HG03139 (cell line): ENCODE results near the gene ZNF132.

Experiments used
- ATAC-seq: cut with Tn5 transposase; IDR thresholded peaks from one replicate; pipeline ENCODE4 v1.9.1; 2021; ENCODE audit not compliant: unreplicated experiment

Gene ZNF132

DNA sequence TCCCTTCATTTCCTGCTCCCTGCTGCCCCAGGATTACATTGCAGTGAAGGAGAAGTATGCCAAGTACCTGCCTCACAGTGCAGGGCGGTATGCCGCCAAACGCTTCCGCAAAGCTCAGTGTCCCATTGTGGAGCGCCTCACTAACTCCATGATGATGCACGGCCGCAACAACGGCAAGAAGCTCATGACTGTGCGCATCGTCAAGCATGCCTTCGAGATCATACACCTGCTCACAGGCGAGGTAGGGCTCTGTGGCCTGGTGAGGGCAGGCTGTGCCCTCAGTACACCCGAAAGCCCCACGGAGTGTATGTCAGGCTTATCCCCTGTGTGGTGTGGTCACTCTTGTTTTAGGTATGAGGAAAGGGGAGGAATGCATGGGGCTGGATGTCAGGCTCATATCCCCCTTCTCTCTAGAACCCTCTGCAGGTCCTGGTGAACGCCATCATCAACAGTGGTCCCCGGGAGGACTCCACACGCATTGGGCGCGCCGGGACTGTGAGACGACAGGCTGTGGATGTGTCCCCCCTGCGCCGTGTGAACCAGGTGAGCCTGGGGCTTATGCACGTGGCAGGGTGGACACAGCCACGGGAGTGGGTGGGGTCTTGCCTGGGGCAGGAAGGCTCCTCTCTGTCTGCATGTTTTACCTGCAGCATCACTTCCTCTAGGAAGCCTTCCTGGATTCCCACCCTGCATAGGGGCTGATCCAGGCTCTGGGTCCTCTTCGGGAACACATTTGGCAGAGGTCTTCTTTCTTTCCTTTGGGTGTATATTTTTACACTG is 46.8 kb downstream of the ZNF132 start:
- ATAC-seq, result no peak

DNA sequence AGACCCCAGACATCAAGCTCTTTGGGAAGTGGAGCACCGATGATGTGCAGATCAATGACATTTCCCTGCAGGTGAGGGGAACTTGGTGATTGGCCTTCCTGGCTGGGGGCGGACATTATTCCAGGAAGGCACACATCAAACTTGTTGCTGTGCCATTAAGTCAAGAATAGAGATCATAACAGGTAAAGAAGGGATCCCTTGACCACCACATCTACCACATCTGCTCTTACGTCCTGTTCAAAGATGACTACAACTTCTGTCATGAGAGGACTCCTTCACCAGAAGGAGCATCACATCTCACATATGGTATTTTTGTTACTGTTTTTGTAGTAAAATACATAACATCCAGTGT is 51.8 kb downstream of the ZNF132 start:
- no peak for ATAC-seq

DNA sequence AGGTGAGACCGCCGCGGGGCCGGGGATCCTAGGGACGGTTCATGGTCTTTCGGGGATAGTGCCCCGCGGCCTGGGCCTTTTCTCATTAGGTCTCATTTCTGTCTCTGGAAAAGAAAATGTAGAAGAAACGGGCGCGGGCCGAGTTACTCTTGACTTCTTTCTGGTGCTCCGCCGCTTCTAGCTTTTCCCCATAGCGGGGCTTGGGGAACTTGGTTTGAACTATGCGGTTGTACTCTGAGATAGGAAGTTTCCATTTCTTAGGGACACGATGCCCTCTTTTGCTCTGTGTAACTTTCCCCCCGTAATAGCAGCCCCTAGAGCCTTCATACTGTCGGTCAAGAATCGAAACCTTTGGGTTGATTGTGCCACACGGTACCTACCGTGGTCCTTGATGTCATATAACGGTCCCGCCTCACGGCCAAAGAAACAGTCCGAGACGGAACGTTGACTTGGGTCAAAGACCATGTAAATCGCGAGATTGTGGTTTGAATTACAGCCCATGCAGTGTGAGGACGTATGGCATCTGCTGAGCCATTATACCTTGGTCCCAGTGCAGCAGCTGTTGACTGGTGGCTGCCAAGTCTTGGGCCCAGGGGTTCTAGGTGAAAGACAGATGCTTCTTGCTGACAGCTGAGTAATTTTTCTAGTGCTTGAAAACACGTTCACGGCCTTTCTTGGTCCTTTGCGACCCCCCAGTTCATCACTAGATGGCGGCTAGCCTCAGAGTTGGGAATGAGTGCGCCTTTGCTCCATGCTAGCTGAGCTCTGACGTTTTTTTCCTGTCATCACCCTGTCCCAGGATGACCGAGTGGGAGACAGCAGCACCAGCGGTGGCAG is 52.4 kb downstream of the ZNF132 start:
- no peak for ATAC-seq

DNA sequence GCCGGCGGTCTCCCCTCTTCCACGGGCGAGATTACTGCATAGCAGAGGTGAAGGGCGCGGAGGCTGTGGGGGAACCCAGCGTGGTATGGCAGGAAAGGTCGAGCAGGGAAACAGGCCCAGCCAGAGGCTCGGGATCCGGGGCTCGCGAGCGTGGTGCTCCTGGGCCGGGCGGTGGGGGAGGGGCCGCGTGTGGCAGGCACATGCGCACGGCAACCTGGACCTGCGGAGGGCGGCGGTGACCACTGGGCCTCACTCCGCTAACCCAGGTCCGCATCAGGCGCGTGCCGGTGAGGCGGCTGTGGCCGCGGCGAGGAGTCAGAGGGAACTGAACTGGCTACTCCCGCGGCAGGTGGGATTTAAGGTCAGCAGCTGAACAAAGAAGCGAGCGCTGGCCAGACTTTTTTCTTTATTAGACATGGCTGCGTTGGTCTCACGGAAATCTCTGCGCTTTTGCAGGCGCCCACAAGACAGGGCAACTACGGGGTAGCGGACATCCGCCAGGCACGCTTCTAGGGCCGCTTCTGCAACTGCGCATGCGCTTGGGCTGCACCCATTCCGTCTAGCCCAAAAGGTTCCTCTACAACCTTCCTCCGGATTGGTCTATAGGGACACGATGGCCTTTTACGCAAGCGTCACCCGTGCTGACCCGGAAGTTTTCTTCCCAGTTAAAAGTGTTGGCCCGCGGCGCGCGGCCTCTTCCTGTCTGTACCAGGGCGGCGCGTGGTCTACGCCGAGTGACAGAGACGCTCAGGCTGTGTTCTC is 53.2 kb downstream of the ZNF132 start, which contains the start of gene RPS5:
Gene RPS5 (plus strand): TSS at position 694 of the 762 bp plus-strand sequence. CDS start 869 bp downstream, outside the sequence.
- ATAC-seq, result peak; percentile 92

DNA sequence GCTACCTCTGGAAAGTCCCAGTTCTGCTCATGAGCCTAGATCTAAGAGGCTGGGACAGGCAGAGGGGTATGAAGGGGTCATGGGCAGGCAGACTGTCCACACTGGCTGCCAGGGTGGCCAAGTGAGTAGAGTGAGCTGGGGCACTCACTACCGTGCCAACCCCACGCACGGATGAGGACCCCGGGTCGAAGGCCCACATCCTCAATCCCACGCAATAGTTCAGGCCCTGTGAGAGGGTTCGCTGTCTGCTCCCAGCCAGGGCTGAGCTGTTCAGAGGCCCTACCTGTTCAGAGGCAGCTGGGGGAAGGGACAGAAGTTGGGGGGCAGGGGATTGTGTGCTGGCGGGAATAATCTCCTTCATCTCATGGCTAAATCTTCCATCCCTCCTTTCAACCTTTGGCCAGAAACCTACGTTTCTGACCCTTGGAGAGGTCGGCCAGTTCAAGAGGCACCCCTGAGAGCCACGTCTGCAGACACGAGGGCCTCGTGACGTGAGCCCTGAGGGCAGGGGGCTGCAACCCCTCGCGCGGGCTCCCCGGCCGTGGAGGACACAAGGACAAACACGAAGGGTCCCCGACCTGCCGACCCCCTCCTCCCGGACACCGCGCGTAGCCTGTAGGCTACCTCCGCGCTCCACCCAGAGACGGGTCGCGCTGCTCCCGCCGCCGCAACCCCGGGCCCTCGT is 53.9 kb downstream of the ZNF132 start:
- no peak for ATAC-seq

DNA sequence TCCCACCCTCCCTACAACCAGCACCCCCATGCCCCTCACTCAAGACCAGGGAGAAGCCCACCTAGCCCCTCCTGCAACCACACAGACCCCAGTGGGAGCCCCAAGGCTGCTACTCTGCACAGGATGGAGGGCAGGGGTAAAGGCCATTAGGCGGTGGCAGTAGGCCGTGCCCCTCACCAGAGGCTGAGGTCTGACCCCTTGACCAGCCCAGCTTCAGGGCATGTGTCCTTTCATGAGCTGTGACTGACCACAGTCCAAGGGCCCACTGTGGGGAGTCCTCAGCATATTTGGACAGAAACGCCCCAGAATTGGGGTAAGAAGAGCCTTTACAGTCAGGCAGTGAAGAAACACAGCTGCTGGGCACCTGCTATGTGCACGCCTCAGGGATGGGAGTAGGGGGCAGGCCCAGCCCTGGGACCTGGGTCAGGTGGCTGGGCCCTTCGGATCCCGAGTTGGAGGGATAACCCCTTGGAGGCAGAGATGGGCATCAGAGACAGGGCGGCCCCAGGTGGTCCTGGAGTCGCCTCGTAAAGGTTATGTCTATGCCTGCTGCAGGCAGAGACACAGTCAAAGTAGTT is 54.6 kb downstream of the ZNF132 start:
- ATAC-seq, result no peak

DNA sequence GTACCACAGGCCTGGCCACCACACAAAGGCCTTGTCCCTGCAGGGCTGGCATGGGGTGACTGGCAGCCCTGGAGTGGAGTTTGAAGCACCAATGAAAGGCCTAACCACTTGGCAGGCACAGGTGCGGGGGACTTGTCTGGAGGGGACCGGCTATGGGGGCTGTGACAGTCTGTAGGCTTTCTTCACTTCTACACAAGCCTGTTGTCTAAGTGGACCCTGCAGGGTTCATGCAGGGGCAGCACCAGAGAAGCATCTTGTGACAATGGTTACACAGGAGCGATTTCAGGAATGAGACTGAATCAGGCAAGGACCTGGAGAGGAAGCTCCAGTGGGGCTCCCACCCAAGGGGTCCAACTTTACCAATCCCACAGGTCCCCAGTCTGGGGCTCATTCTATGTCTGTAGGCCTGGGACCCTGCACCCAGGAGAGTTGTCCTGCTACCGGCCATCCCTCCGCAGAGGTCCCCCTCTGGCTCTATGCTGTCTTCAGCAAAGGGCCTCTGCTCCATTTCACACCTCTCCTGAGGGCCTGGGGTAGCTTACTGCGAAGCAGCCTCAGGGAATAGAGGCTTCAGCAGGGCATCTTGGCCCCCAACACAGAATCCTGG is 56.9 kb downstream of the ZNF132 start:
- ATAC-seq, result no peak
